HG03342 (cell line): ENCODE data around the gene RAB15.
A peak's percentile ranks its signal among the peaks of the same experiment; 100 is the strongest.

Experiments
- ATAC-seq: cut with Tn5 transposase; IDR thresholded peaks from one replicate; pipeline ENCODE4 v1.9.1; 2021; ENCODE audit warnings: mild to moderate bottlenecking, moderate library complexity; ENCODE audit not compliant: unreplicated experiment

RAB15 gene

GRCh38 chr14:64990939-64991338 is 18.8 kb upstream of the RAB15 start:
- no peak for ATAC-seq

DNA sequence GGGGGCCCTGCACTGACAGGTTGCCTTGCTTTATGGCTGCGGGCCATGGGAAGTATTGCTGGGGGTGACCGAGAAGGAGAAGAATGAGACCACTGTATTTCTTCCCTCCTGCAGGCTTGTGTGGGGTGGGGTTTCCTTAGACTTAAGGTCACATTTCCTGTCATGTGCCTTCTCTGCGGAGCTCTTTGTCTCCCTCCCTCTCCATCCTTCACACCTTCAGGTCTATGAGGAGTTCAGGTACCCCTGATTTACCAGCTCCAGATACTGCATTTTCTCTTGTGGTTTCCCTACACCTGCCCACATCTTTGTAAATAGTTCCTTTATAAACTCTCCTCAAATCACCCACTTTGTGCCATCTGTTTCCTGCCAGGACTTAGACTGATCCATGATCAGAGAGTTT is 18.2 kb upstream of the RAB15 start:
- no peak for ATAC-seq

DNA sequence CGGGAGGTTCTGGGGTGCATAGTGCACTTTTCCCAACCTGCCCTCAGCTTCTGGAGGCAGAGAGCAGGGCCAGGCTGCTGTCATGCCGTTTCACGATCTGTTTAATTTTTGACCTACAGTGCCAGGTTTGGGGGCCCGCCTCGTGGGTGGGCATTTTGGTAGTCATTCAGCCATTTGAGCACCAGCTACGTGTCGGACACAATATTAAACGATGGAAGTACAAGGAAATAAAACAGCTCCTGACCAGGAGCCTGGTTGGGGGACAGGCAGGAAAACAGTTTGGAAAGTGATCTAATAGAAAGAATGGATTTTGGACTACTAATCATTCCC is 15.3 kb upstream of the RAB15 start:
- ATAC-seq = no peak

DNA sequence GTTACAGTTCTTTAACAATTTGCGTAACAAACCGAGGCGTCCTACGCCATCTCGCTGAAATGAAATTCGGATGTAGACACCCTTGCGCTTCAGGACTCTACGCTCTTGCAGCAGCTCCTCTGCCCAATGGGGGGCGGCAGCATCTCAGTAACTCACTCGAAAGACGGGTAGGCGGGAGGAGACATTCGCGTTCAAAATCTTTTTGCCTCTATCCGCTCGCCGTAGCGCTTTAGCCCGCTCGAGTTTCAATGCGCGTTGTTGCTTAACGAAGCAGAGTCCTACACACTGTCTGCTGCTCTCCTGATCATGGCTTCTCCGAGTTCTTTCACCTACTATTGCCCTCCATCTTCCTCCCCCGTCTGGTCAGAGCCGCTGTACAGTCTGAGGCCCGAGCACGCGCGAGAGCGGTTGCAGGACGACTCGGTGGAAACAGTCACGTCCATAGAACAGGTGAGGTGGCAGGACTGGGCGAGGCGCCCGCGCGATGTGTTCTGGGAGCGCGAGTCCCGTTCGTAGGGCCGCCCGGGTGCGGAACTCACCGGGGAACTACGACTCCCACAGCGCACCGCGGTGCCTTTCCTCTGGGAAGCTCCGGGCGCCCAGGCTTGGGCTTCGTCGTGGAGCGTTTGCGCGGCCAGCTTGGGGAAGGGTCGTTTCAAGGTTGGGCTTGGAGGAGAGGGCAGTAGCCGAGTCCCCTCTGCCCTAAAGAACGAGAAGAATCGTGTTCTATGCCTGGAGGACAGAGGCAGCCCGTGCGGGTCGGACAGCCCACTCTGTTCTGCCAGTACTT is 14.7 kb upstream of the RAB15 start, which contains the start of gene FNTB:
Gene FNTB (plus strand): TSS at position 248 of the 790 bp plus-strand sequence. CDS start 59 bp downstream, at position 307.
- ATAC-seq = peak; percentile 91

DNA sequence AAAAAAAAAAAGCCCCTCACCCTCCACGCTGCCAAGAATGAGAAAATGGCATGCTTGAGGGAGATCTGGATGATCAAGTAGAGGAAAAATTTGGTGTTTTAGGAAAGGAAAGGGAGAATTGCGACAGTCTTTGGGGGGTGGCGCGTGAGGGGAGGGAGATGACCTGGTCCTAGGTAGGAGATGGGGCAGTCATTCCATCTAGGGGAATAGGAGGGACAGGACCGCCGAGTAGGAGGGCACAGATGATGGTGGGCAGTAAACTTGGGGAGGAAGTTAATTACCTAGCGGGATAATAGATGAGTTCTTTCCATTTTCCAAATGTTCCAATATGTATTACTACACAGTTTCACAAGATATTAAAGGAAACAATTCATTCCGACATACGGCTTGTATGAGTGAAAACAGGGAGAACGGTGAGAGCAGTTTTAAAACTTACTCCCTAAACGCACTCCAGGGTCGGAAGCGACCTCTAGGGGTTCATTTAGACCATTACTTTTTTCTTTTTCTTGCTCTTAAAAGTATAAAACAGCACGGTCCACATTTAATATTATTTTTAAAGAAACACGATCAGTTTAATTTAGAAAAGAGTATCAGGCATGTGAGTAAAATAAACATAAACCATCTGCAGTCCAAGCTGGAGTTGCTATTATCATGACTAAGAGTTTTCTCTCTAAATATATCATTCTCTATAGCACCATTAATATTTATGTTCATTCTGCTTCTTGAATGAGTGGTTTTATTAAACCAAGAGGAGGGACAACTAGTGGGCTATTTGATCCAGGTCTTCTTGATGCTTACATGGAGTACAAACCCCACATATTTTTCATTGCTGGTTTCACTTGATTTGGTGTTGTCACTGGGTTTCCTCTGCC is 11.5 kb upstream of the RAB15 start:
- ATAC-seq = no peak

DNA sequence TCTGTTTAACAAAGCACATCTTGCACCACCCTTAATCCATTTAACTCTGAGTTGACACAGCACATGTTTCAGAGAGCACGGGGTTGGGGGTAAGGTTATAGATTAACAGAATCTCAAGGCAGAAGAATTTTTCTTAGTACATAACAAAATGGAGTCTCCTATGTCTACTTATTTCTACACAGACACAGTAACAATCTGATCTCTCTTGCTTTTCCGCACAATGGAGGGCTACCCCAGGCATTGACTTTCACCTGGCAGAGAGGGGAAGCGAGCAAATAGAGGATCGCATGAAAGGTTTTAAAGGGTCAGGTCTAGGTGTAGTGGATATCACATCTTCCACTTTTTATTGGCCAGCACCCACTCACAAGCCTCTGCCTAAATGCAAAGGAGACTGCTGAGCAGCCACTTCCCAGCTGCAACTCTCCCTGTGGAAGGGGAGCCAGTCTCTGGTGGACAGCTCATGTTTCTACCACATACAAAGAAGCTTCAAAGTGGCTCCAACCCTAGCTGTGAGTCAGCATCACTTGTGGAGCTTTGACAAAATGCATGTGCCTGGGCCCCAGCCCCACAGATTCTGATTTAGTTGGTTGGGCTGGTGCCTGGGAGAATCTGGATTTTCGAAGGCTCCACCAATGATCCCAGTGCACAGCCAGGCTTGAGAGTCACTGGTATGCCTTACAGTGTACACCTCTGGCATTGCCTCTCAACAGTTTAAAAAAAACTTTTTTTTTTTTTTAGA is 7.4 kb upstream of the RAB15 start:
- no peak for ATAC-seq

DNA sequence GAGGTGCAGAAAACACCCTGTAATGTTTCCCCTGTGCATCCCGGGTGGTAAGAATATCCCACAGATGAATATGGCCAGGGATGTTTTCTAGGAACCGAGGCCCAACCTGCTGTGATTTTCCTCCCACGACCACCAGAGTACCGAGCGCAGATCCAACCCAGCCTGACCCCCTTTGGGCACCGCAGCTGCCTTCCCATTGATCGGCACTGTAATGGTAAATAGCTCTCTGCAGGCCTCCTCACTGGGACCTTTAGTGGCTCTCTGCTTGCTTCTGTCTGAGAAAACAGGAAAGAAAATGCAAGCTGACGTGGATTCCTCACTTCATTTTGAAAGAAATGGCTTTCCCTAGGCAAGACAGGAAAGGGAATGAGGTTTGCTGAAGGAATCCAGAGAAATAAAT is 2.4 kb upstream of the RAB15 start:
- ATAC-seq = no peak

- no peak for ATAC-seq
These were observed 1.7 kb upstream of the RAB15 start for GRCh38 chr14:64973826-64974225.

DNA sequence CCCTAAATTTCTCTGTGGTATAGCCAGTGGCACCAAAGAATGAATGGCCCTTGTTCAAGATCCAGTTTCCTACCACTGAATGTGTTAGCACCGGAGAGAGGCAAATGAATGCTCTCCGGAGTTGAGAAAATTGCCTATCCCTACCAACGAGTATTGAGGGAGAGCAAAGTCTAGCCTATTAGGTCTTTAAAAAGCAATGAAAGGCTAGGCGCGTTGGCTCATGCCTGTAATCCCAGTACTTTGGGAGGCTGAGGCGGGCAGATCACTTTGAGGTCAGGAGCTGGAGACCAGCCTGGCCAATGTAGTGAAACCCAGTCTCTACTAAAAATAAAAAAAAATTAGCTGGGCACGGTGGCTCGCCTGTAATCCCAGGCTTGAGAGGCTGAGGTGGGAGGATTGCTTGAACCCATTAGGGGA is 898 bp upstream of the RAB15 start:
- ATAC-seq = no peak

DNA sequence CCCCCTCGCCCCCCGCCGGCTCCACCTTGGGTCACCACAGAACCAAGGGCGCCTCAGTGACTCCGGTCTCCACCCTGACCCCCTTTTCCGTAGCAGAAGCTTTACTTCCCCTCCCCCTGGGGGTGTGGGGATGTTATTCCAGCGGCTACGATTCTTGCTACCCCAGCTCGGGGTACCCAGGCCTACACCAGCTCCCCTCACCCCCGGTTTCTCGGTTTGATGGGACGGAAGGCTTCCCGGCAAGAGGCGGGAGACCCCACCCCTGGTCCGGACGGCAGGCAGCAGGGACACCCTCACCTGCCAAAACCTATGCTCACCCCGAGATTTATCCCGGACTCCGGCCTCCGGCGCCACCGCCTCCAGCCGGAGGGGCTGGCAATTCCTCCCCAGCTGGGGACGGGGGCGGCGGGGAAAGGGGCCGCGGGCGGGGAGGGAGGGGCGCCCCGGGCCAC is 619 bp downstream of the RAB15 start:
- ATAC-seq = no peak

- ATAC-seq = no peak
These were observed 1.2 kb downstream of the RAB15 start for GRCh38 chr14:64970776-64971477.

DNA sequence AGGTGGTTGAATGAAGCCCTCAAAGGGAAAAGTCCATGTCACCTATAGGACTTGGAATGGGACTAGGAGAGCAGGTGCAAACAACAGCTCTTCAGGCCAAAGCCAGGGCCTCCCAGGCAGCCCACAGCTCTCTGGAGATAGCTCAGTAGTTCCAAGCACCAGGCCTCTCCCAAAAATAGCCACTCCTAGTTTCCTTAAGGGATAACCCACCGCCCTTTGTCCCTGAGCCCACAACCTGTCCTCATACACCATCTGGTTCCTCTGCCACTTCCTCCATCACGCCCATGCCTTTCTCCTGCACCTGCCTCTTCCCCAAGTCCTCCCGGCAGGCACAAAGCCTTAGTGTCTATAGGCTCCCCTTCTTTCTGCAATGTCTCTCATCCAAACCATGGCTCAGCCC is 2.1 kb downstream of the RAB15 start:
- no peak for ATAC-seq

GRCh38 chr14:64968651-64969050 is 3.5 kb downstream of the RAB15 start:
- ATAC-seq = no peak

DNA sequence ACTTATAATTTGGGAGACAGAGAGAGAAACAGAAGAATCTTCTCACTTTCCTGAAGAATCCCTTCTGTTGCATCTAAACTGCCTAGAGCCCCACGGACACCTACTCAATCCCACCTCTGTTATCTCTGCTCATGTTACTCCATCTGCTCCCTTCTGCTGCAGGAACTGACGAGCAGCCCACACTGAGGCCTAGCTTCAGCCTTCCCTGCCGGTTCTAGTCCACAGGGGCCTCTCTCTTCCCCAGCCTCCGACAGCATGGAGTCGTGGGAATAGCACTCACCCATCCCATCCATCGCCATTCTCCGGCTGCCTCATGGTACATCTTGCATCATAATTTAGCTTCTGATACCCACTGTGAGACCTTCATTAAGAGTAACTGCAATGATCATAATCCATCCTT is 4.0 kb downstream of the RAB15 start:
- no peak for ATAC-seq

DNA sequence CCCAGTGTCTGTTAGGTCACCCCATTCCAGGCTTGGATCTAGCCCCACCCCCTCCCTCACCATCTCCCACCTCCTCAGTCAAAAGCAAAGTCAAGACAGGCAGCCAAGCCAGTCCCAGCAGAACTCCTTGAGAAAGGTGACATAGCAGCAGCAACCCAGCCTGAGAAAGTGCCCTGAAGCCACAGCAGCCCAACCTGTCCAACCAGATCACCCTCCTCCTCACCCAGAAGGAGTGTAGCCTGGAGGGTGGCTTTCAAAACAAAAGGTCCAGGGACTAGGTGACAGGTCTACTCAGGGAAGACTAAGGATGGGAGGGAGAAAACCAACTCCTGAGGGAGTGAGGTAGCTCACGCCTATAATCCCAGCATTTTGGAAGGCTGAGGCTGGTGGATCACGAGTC is 5.2 kb downstream of the RAB15 start:
- no peak for ATAC-seq

GRCh38 chr14:64965356-64966000 is 6.7 kb downstream of the RAB15 start:
- no peak for ATAC-seq

GRCh38 chr14:64963611-64964010 is 8.5 kb downstream of the RAB15 start:
- no peak for ATAC-seq

GRCh38 chr14:64960762-64961276 is 11.3 kb downstream of the RAB15 start:
- no peak for ATAC-seq

- no peak for ATAC-seq
These were observed 13.4 kb downstream of the RAB15 start for GRCh38 chr14:64958743-64959142.

GRCh38 chr14:64958201-64958600 is 13.9 kb downstream of the RAB15 start:
- ATAC-seq = no peak
